D341Med (cell line): ENCODE data around the gene C10orf105.

ENCODE experiments used
- DNase-seq: peaks from one replicate; pipeline ENCODE4 v3.0.0; 2012; ENCODE audit warnings: low spot score

Gene C10orf105

GRCh38 chr10:71719464-71720201, at the start of gene C10orf105:
Gene C10orf105, minus strand, starts transcription at chr10:71719778. Its CDS starts 3,441 bp downstream, at chr10:71716337.
- no peak for DNase-seq

DNA sequence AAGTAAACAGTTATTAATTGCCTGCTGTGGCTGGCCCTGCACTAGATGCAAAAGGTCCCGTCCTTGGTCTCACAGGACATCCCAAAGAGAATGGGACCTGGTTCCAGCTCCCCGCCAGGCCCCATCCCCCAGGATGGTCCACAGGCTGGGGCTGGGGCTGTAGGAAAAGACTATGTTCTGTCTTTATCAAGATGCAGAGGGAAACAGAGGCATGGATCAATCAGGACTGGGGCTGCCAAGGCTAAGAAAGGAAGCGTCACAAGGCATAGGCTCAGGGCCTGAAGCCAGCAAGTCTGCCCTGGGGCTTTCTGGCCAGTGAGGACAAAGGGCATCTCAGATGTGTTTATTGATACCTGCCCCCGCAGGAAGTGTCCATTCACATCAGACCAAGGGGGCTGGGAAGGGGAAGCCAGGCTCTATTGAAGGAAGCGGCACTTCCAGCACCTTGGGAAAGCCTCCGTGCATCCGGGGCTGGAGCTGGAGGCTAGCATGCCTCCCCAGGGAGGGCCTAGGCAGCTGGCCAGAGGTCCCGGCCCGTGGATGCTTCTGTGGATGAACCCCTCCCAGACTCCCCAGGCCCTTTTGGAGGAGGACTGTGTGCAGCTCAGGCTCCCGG, 48.0 kb upstream of the C10orf105 start:
- no peak for DNase-seq

- DNase-seq = no peak
Measured at GRCh38 chr10:71766717-71767419, 47.3 kb upstream of the C10orf105 start.

DNA sequence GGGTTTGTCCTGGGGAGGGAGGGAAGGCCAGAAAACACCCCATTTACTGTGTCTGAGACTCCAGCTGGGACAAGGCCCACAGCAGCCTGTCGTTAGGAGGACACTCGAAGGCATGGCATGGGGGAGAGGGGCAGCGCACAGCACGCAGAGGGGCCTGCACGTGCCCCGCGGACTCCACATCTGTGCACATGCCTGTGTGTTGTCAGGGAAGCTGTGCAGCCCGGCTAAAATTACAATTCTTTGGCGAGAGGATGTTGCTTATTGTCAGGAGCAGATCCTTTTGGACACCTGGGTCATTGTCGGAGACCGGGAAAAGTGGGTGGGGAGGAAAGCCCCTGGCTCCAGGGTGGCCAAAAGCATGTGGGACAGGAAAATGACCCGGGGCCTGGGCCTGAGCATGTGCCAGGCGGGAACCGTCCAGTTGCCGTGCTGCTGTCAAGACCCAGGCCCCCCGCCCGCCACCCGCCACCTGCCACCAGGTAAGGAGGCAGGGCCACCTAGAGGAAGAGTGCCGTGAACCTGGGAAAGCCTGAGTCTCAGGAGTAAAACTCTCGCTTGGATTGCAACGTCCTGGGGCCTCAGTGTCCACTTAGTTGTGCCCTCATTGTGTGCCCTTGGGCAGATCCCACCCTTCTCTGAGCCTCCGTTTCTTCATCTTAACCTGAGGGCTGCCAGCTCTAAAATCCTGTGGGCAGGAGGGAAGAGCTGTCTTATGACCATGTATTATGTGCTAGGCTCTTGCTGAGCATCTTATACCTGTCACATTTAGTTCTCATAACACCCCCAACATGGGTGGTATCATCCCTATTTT, 46.5 kb upstream of the C10orf105 start:
- no peak for DNase-seq

DNA sequence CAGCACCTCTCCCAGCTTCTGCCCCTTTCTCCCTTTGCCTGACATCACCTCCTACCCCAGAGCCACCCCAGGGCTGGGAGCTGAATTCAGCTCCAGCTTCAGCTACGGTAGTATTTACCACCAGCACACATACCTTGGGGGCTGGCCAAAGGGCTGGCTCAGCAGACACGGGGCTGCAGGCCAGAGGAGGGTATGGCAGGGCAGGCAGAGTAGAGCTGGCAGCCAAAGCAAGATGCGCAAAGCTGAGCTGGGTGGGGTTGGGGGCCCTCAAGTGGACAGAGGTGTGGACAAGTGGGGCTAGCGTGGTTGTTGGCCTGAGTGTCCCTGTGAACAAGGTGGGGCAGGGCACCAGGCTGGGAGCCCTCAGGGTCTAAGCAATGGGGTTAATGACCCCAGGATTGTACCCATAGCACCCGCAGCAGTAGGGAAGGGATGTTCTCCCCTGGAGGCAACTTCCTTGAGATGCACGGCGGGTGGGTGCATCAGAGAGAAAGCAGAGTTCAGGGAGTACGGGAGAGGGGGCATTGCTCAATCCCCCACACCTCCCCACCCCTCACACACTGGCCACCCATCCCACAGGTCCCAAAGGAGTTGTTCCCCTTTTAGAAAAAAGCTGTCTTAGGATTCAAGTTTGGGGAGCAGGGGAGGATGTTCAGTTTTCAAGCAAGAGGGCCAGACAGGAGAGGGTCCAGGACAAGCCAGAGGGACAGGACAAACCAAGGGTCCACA, 45.8 kb upstream of the C10orf105 start:
- no peak for DNase-seq

- DNase-seq = no peak
Measured at GRCh38 chr10:71763352-71764127, 44.0 kb upstream of the C10orf105 start.

GRCh38 chr10:71762324-71762723, 42.7 kb upstream of the C10orf105 start:
- no peak for DNase-seq

- no peak for DNase-seq
Measured at GRCh38 chr10:71761541-71762113, 42.0 kb upstream of the C10orf105 start.

GRCh38 chr10:71761105-71761511, 41.5 kb upstream of the C10orf105 start:
- DNase-seq = no peak

- no peak for DNase-seq
Measured at GRCh38 chr10:71757399-71757922, 37.9 kb upstream of the C10orf105 start.

- DNase-seq = no peak
Measured at GRCh38 chr10:71756311-71757191, 37.0 kb upstream of the C10orf105 start.

DNA sequence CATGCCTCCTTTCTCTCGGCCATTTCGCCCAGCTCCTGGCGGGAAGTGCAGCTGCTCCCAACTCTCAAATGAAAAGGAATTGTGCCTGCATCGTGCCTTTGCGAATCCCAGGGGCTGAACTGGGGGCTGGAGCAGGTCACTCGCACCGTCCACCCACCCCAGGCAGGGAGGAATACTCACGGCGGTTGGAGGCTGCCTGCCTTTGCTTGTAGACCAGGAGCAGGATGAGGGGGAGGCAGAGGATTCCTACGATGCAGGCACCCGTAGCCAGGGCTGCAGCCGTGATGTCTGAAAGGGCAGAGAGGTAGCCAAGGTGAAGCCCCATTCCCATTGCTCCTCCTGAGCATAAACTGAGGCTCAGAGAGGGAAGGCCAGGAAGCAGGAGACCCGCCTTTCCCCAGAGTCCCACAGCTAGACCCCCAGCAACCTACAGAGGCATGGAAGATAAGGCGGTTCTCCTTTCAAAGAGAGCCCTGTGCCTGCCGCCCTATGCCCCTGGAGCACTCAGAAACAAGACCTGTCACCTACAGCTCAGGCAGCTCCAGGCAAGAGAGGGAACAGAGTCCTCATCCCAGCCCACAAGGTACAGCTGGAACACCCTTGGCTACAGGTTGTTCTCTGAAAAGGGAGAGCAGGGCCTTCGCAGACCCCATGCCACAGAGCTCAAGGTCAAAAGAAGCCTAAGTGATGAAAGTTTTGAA, 35.8 kb upstream of the C10orf105 start:
- DNase-seq = no peak

- no peak for DNase-seq
Measured at GRCh38 chr10:71754562-71754961, 35.0 kb upstream of the C10orf105 start.

DNA sequence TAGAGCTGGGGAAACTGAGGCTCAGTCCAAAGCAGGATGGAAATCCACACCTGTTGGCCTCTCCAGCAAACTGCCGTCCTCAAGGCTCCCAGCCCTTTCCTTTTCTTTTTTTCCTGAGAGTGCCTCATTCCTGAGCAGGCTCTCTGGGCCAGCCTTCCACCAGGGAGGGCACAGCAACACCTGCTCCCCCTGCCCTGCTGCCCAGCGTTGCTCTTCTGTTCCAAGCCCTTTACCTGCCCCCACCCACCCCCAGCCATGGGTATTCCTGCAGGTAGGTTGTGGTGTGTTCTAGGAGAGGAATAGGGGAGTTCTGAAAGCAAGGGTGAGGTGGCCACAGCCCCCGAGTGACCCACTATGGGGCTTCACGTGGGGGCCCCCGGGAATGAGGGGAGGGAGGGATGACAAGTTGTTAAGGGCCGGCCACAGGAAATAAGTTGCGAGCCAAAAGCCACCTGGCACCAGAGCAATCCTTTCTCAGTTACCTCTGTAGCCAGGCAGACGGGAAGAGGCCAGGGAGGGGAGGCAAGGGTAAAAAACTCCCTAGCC, 34.5 kb upstream of the C10orf105 start:
- no peak for DNase-seq

- no peak for DNase-seq
Measured at GRCh38 chr10:71753091-71753959, 33.7 kb upstream of the C10orf105 start.

DNA sequence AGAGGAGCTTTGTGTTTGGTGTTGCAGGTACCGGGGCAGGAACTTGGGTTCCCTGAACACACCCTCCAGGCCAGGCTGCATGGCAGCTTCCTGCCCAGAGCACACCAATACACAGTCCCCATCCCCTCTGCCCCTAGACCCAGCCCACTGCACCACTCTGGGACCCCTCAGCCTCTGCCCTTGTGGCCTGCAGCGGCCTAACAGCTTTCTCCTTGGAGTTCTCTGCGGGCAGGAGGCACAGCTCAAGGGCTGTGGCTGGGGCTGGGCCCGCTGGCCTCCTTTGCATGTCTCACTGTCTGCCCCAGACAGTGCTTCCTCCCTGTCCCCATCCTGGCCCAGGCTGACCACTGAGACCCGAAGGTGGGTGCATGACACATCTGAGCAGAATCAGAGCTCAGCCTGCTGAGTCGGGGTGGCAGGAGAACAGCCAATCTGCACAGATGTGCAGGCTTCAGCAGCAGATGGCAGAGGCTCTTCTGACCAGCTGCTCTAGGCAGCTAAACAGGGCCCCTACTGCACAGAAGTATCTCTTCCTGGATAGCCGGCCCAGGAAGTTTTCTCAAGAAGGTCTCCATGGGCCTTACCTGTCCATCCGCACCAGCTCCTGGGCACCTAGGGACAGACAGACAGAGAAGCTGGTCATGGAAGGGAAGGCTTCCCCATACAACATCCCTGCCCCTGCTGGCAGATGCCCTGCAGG, 33.0 kb upstream of the C10orf105 start:
- peak; percentile 40 for DNase-seq
